ENCODE data around the gene TENT5C.

DNA sequence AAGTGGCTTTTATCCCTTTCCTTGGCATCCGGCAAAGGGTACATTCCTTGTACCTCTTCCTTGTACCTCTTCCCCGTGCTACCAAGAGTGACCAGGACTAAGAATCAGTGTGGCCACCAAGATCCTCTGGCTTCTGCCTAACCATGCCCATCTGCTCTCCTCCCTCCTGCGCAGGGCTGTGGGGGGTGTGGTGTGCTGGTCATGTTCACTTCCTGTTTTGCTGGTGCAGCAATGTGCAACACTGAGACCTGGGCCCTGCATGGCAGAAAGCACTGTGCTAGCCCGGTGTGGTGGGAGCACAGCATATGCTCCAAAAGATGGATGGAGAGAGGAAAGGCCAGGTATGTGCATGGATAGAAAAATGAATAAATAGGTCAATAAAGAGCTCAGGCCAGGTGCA is 33.3 kb upstream of the TENT5C start:
- TF ChIP-seq ELF4 (IDR thresholded peaks at IDR 0.05) (no peak), HDGF (IDR thresholded peaks at IDR 0.05; ENCODE audit: borderline replicate concordance) (no peak), SP1 (IDR thresholded peaks at IDR 0.05) (no peak), FOXA1 (IDR thresholded peaks at IDR 0.05) (no peak), ZNF384 (IDR thresholded peaks at IDR 0.05) (no peak)
- TF ChIP-seq, protein P1, sequence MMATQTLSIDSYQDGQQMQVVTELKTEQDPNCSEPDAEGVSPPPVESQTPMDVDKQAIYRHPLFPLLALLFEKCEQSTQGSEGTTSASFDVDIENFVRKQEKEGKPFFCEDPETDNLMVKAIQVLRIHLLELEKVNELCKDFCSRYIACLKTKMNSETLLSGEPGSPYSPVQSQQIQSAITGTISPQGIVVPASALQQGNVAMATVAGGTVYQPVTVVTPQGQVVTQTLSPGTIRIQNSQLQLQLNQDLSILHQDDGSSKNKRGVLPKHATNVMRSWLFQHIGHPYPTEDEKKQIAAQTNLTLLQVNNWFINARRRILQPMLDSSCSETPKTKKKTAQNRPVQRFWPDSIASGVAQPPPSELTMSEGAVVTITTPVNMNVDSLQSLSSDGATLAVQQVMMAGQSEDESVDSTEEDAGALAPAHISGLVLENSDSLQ (IDR thresholded peaks at IDR 0.05) = no peak

Data from HEK293T (cell line).